HG02885 (cell line): Measurements from ENCODE around the gene CHRNA4.
"Not testable (repeated sequence)": the region's sequence is repeated elsewhere in the genome, so short reads cannot be mapped to it uniquely, and the experiment has no call there.

Experiments used
- ATAC-seq: cut with Tn5 transposase; IDR thresholded peaks from one replicate; pipeline ENCODE4 v1.9.1; 2021; ENCODE audit warnings: mild to moderate bottlenecking; ENCODE audit not compliant: unreplicated experiment, poor library complexity

CHRNA4 gene

GRCh38 chr20:63339154-63340094, 21.7 kb downstream of the CHRNA4 start:
- not testable (repeated sequence) for ATAC-seq

- no peak for ATAC-seq
These were observed 23.2 kb downstream of the CHRNA4 start for GRCh38 chr20:63337786-63338420.

GRCh38 chr20:63336232-63336752, 24.9 kb downstream of the CHRNA4 start:
- ATAC-seq, result no peak

- ATAC-seq, result no peak
These were observed 25.4 kb downstream of the CHRNA4 start for GRCh38 chr20:63335711-63336110.

DNA sequence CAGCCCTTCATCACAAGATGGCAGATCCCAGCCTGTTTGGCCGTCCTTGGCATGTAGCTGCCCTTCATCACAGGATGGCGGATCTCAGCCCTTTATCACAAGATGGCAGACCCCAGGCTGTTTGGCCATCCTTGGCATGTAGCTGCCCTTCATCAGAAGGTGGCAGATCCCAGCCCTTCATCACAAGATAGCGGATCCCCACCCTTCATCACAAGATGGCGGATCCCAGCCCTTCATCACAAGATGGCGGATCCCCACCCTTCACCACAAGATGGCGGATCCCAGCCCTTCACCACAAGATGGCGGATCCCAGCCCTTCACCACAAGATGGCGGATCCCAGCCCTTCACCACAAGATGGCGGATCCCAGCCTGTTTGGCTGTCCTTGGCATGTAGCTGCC, 26.1 kb downstream of the CHRNA4 start:
- ATAC-seq, result not testable (repeated sequence)

DNA sequence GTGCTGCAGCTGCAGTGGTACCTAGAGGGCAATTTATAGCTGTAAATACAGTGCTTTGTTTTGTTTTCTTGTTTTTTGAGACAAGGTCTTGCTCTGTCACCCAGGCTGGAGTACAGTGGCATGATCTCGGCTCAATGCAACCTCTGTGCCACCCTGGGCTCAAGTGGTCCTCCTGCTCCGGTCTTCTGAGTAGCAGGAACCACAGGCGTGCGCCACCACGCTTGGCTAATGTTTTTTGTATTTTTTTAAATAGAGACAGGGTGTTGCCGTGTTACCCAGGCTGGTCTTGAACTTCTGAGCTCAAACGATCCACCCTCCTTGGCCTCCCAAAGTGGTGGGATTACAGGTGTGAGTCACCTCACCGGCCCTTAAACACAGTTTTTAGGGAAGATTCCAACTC, 26.8 kb downstream of the CHRNA4 start:
- ATAC-seq, result no peak

GRCh38 chr20:63333241-63333836, 27.8 kb downstream of the CHRNA4 start:
- no peak for ATAC-seq

DNA sequence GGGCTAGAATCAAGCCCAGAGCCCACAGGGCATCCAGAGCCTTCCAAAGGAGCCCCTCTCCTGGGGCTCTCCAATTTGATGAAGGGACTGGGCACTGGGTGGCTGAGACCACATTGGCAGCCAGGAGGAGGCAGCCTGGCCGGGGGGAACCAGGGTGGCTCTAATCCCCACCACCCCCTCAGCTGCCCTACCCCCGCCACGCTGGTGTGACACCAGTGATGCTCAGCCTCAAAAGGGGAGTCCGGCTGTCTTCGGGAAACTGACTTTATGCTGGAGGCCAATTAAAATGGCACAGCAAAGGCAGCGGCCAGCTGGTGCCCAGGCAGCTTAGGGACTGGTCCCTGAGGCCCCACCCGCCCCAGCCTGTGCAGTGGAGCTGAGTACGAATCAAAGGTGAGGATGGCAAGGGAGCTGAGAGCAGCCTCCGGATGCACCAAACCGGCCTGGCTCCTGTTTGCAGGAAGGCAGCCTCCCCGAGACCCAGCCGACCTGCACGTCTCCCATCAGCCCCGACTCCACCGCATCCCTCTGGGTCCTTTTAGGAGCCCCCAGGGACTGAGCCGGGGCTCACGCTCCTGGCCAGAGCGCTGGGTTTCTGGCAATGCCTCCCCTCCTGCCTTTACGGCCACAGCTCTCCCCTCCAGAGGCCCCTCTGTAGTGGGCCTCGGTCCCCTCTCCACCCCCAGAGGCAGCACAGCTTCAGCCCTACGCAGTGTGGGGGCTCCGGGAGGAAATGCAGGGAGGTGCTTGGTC, 28.5 kb downstream of the CHRNA4 start:
- no peak for ATAC-seq

GRCh38 chr20:63331741-63332400, 29.3 kb downstream of the CHRNA4 start:
- no peak for ATAC-seq

DNA sequence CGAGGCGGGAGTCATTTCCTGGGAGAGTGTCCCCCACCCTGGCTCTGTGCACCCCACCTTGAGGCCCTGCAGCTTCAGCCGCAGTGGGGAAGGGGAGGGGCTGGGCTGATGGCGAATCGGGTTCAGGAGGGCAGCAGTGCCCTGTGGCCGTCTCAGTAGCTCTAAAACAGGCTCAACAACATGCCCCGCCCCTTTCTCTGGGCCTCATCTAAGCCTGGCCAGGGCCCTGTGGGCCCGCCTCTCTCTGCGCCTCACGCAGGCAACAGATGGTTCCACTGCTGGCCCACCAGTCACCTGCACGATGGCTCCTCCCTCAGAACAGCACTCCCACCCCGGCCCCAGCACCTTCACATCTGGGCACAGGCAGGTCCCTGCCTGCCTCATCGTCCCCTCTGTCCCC, 30.2 kb downstream of the CHRNA4 start:
- ATAC-seq, result no peak

- no peak for ATAC-seq
These were observed 30.9 kb downstream of the CHRNA4 start for GRCh38 chr20:63330084-63330760.

GRCh38 chr20:63329331-63330083, 31.6 kb downstream of the CHRNA4 start:
- no peak for ATAC-seq

- ATAC-seq, result no peak
These were observed 32.4 kb downstream of the CHRNA4 start for GRCh38 chr20:63328718-63329275.

GRCh38 chr20:63328026-63328700, 33.0 kb downstream of the CHRNA4 start:
- no peak for ATAC-seq

- ATAC-seq, result no peak
These were observed 33.9 kb downstream of the CHRNA4 start for GRCh38 chr20:63327231-63327745.

GRCh38 chr20:63326314-63327230, 34.6 kb downstream of the CHRNA4 start:
- no peak for ATAC-seq
